GM12878 (cell line): Measurements from ENCODE around the gene OSMR. TPM values are rescaled to one million over a fixed set of nuclear protein-coding genes. Genes with fewer than 3 reads are reported as not detected.

Experiments used
- ATAC-seq: fragments of 200-7000 bp; cut with Tn5 transposase; 3 replicates; pipeline ENCODE4 v1.9.1; 2020; ENCODE audit warnings: mild to moderate bottlenecking, moderate library complexity
- BruUV-seq: library from RNA; stranded (reverse); fragments of 400-500 nt; replicated peaks from 2 replicates; lab custom pipeline; 2021; lab: Mats Ljungman, UMichigan
- CTCF ChIA-PET: fragments of 300-600 bp; sonication (Branson Sonifier 250); formaldehyde crosslinking; extraction: SDS; loops from one replicate; lab custom pipeline; 2021; ENCODE audit warnings: inconsistent platforms; lab: Yijun Ruan, JAX
- POLR2A ChIA-PET: fragments of 350-600 bp; formaldehyde crosslinking; extraction: SDS; loops from one replicate; lab custom pipeline; 2021; ENCODE audit warnings: inconsistent platforms; lab: Charles Lee
- RAD21 ChIA-PET: fragments of 300-600 bp; sonication (Branson Sonifier 250); formaldehyde crosslinking; loops from one replicate; lab custom pipeline; 2023; ENCODE audit warnings: antibody characterized with exemption; ENCODE audit not compliant: unreplicated experiment; lab: Charles Lee
- SMC1A ChIA-PET: fragments of 300-600 bp; sonication (Branson Sonifier 250); formaldehyde crosslinking; loops from one replicate; lab custom pipeline; 2023; ENCODE audit not compliant: unreplicated experiment, uncharacterized antibody; lab: Charles Lee
- DNase-seq: peaks from one replicate; pipeline ENCODE4 v3.0.0-alpha.2; 2011; ENCODE audit warnings: low read depth, low spot score
- FAIRE-seq: peaks from 3 replicates; lab custom pipeline; 2011; peaks lifted over from hg19 to GRCh38; lab: Jason Lieb, UNC
- H2AFZ ChIP-seq: 2 replicates; pipeline ENCODE4 v1.6.0; 2011; ENCODE audit warnings: low read depth, low read length, control low read depth; ENCODE audit not compliant: control insufficient read depth
- H3K27ac ChIP-seq: 2 replicates; pipeline ENCODE4 v1.5.1; 2011; ENCODE audit warnings: control low read depth; ENCODE audit not compliant: control insufficient read depth, insufficient read depth
- H3K27me3 ChIP-seq, 2 experiments: replicated peaks in 1 of 2; 2 replicates each; pipeline versions ENCODE4 v1.6.0 to v1.6.1; 2011; ENCODE audit warnings: low read length in 1 of 2; ENCODE audit not compliant: control insufficient read depth in 2 of 2, insufficient read depth in 2 of 2
- H3K36me3 ChIP-seq, 2 experiments: 2 replicates each; pipeline ENCODE4 v1.5.1; 2011; ENCODE audit warnings: low read length in 1 of 2; ENCODE audit not compliant: control insufficient read depth in 2 of 2, insufficient read depth in 2 of 2
- H3K4me1 ChIP-seq: 2 replicates; pipeline ENCODE4 v1.6.1; 2011; ENCODE audit warnings: mild to moderate bottlenecking, low read length, moderate library complexity, mixed read lengths; ENCODE audit not compliant: control insufficient read depth, insufficient read depth
- H3K4me2 ChIP-seq: 2 replicates; pipeline ENCODE4 v1.6.0; 2011; ENCODE audit warnings: control low read depth; ENCODE audit not compliant: control insufficient read depth, insufficient read depth
- H3K4me3 ChIP-seq: fragments of 200-600 bp; sonication (generic); 2 replicates; pipeline ENCODE4 v1.5.1; 2016
- H3K79me2 ChIP-seq: 2 replicates; pipeline ENCODE4 v1.6.0; 2011; ENCODE audit warnings: low read length; ENCODE audit not compliant: control insufficient read depth, insufficient read depth
- H3K9ac ChIP-seq: 2 replicates; pipeline ENCODE4 v1.8.0; 2011; ENCODE audit warnings: low read length, control low read depth, mixed read lengths; ENCODE audit not compliant: control insufficient read depth, insufficient read depth
- H3K9me3 ChIP-seq: replicated peaks from 3 replicates; pipeline ENCODE4 v1.5.1; 2011; ENCODE audit warnings: mild to moderate bottlenecking, low read length; ENCODE audit not compliant: control insufficient read depth, insufficient read depth
- H4K20me1 ChIP-seq: 2 replicates; pipeline ENCODE4 v1.6.0; 2011; ENCODE audit not compliant: control insufficient read depth, insufficient read depth
- ATF2 ChIP-seq: IDR thresholded peaks from 2 replicates; pipeline ENCODE4 v1.6.1; 2012; ENCODE audit warnings: low read length, inconsistent platforms
- BACH1 ChIP-seq: fragments of 450-650 bp; IDR thresholded peaks from 2 replicates; pipeline ENCODE4 v1.6.1; 2017; ENCODE audit warnings: mild to moderate bottlenecking, borderline replicate concordance
- CEBPB ChIP-seq, 2 experiments: fragments of 150-350 bp in 1 of 2; IDR thresholded peaks; 2 replicates each; pipeline ENCODE4 v1.6.1; 2012 to 2014; ENCODE audit warnings: low read depth in 2 of 2, low read length in 2 of 2, borderline replicate concordance in 1 of 2, inconsistent platforms in 1 of 2
- HDAC2 ChIP-seq: fragments of 200-600 bp; sonication (generic); IDR thresholded peaks from 2 replicates; pipeline ENCODE4 v1.6.1; 2017
- JUNB ChIP-seq: IDR thresholded peaks from 2 replicates; pipeline ENCODE4 v1.6.1; 2016; ENCODE audit warnings: antibody characterized with exemption, mild to moderate bottlenecking
- NFXL1 ChIP-seq: fragments of 450-650 bp; IDR thresholded peaks from 2 replicates; pipeline ENCODE4 v1.6.1; 2017; ENCODE audit warnings: antibody characterized with exemption, mild to moderate bottlenecking, borderline replicate concordance
- PAX5 ChIP-seq: IDR thresholded peaks from 2 replicates; pipeline ENCODE4 v1.6.1; 2011; ENCODE audit warnings: low read depth, low read length, borderline replicate concordance
- SMC3 ChIP-seq: IDR thresholded peaks from 2 replicates; pipeline ENCODE4 v1.6.1; 2011; ENCODE audit warnings: low read length, improper control_type of control experiment, borderline replicate concordance
- TARDBP ChIP-seq: IDR thresholded peaks from 2 replicates; pipeline ENCODE4 v1.6.1; 2016; ENCODE audit warnings: borderline replicate concordance
- TCF12 ChIP-seq: IDR thresholded peaks from 2 replicates; pipeline ENCODE4 v1.6.1; 2011; ENCODE audit warnings: low read depth, mild to moderate bottlenecking, low read length
- ZBTB11 ChIP-seq: fragments of 450-650 bp; formaldehyde crosslinking; IDR thresholded peaks from 2 replicates; pipeline ENCODE4 v1.5.0; 2022; ENCODE audit warnings: mild to moderate bottlenecking, missing genetic modification characterization
- WGBS: methylation state at CpG from one replicate; pipeline ENCODE4 v1.1.6; 2016; ENCODE audit warnings: low lambda C conversion rate; ENCODE audit not compliant: insufficient replicate concordance, insufficient coverage; ENCODE audit errors: missing lambda C conversion rate; 5-methylcytosine and 5-hydroxymethylcytosine counted together
- in situ Hi-C: fragments of 300-500 bp; cut with MboI; formaldehyde crosslinking; loops from 9 replicates; pipeline ENCODE4 v1.14.3; 2018; ENCODE audit warnings: mixed read lengths
- intact Hi-C: fragments of 100-400 bp; cut with micrococcal nuclease; formaldehyde crosslinking; loops from one replicate; pipeline ENCODE4 v1.14.2; 2022; ENCODE audit not compliant: unreplicated experiment
- polyA plus RNA-seq, 11 experiments: library from polyadenylated mRNA; depleted of rRNA in 4 of 11; unstranded in 6 of 11; stranded (reverse) in 5 of 11; fragments of >200 nt; fragmentation: Nextera tagmentation in 4 of 11; fragmentation: Illumina TruSeq in 1 of 11; extraction: Ambion mirVana in 4 of 11; extraction: Trizol in 1 of 11; gene quantifications; 1 replicate in 1 of 11; 2 replicates in 10 of 11; pipeline versions ENCODE4 v1.2.1 to v1.2.3, GENCODE V29; 2011 to 2016; ENCODE audit warnings: inconsistent platforms in 2 of 11, missing spikeins in 2 of 11, low read depth in 1 of 11
- total RNA-seq, 4 experiments: library from RNA; depleted of rRNA in 3 of 4; stranded (reverse); fragments of >200 nt in 3 of 4; fragmentation: Illumina TruSeq in 1 of 4; extraction: Trizol in 1 of 4; gene quantifications; 2 replicates each; pipeline versions ENCODE4 v1.2.1 to v1.2.3, GENCODE V29; 2013 to 2021

The OSMR gene
- total and polyA plus RNA-seq, 10 of the 15 experiments (the other 5 are each of a cell fraction or from before 2014, with no cell fraction given), result 0.03 to 0.05 TPM; not detected in 8

- no TSS peak for BruUV-seq
- Histone ChIP-seq H3K79me2 (no peaks in the 10 kb centered on the region), H3K4me3 (no peak overlapping the region), H3K27ac (no peak overlapping the region), H2AFZ (no peak overlapping the region), H3K36me3 (no peaks in the 10 kb centered on the region), H3K27me3 (no peaks in the 10 kb centered on the region), H3K4me2 (no peak overlapping the region), H3K9ac (no peak overlapping the region), H3K9me3 (no peaks in the 10 kb centered on the region), H4K20me1 (no peaks in the 10 kb centered on the region), H3K4me1 (no peaks in the 10 kb centered on the region)
- ChIA-PET CTCF (interaction anchor here (0.8 to 4.5 kb wide), 3 partner anchors 12 to 148 kb away, joined by 3 to 20 read pairs (median 19); no protein-coding TSS in a partner anchor), RAD21 (no interaction called here), POLR2A (no interaction called here)
- in situ Hi-C loops (no loop called here), intact Hi-C loops (no loop called here)
- no peak for DNase-seq
- FAIRE-seq, result no peak
- 83% methylated on average over 4 of the region's 4 CpGs for WGBS
- no peak for ATAC-seq
- no peak for TF ChIP-seq HDAC2
- TF ChIP-seq, all 136 proteins: peak for 0
- SMC1A ChIA-PET, result interaction anchor here (0.6 kb wide), 1 partner anchor 492 kb away, joined by 3 read pairs; no protein-coding TSS in a partner anchor
Observed at GRCh38 chr5:38932854-38933408, 87.1 kb downstream of the OSMR start.

- intact Hi-C loops, result no loop called here
- ChIA-PET CTCF (no interaction called here), RAD21 (no interaction called here), SMC1A (no interaction called here), POLR2A (no interaction called here)
- no peak for DNase-seq
- H3K27ac ChIP-seq, result no peak overlapping the region
- H3K27me3 ChIP-seq, result no peaks in the 10 kb centered on the region
- H3K4me2 ChIP-seq, result no peak overlapping the region
- no peak overlapping the region for H3K4me3 ChIP-seq
- H3K36me3 ChIP-seq, result no peaks in the 10 kb centered on the region
- FAIRE-seq, result no peak
- 58% methylated on average over 1 of the region's 1 CpG for WGBS
- H3K9me3 ChIP-seq, result no peaks in the 10 kb centered on the region
- no peak overlapping the region for H2AFZ ChIP-seq
- TF ChIP-seq NFXL1 (no peak), TCF12 (no peak), TARDBP (no peak), JUNB (no peak), BACH1 (no peak), ATF2 (no peak), CEBPB (IDR thresholded peaks at IDR 0.05; ENCODE audit: borderline replicate concordance in 1 of 2, low read depth in 2 of 2, low read length in 2 of 2) (no peak), PAX5 (no peak), ZBTB11 (CRISPR knock-in tag) (no peak), SMC3 (no peak)
- no peaks in the 10 kb centered on the region for H3K79me2 ChIP-seq
- BruUV-seq, result no TSS peak
- H3K9ac ChIP-seq, result no peak overlapping the region
- H4K20me1 ChIP-seq, result no peaks in the 10 kb centered on the region
- H3K4me1 ChIP-seq, result no peaks in the 10 kb centered on the region
- no peak for ATAC-seq
- in situ Hi-C loops, result no loop called here
Observed at GRCh38 chr5:38935437-38935836, 89.6 kb downstream of the OSMR start.
